ENCODE data around the gene STYX.

STYX gene

DNA sequence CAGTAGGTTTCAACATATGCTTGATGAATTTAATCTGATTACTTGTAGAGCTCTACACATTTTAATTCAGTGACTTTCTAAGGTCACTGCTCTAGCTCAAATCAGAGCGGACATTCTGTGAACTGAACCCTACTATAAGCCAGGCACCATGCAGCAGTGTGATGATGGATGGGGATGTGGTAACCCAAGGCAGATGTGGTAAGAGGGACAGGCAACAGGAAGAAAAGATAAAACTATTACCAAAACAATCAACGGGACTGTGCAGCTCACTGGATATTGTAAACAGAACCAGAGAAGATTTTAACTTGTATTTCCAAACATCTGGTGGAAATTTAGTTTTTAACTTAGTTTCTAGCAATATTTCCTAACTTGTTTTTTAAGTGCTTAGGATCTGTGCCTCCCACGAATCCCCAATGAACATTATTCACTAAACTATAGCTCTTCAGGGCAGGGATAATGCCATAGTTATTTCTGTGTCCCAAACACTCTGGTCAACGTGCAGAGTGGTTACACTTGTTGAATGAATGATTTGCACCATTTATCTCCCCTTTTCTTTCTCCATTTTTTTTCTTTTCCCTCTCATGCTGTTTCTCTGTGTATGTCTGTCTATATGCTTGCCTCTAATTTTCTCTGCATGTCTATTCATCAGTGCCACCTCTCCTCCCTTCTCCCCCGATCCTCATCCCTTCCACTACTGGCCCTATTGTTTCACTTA is 37.6 kb upstream of the STYX start:
- H4K20me1 ChIP-seq (ENCODE audit: insufficient read depth, low read length) = peaks cover 61% of the 10 kb centered on the region
- no peak overlapping the region for H3K4me2 ChIP-seq (ENCODE audit: low read length)
- no peaks in the 10 kb centered on the region for H3K9me3 ChIP-seq (ENCODE audit: insufficient read depth, low read length)
- H3K4me1 ChIP-seq (ENCODE audit: low read length) = peaks cover 11% of the 10 kb centered on the region
- H3K9ac ChIP-seq (ENCODE audit: low read length) = no peak overlapping the region
- peaks cover 81% of the 10 kb centered on the region for H3K79me2 ChIP-seq (ENCODE audit: low read length)
- no peak overlapping the region for H2AFZ ChIP-seq (ENCODE audit: low read depth, low read length)
- no peak overlapping the region for H3K27ac ChIP-seq (ENCODE audit: low read length)
- TF ChIP-seq, protein P1, sequence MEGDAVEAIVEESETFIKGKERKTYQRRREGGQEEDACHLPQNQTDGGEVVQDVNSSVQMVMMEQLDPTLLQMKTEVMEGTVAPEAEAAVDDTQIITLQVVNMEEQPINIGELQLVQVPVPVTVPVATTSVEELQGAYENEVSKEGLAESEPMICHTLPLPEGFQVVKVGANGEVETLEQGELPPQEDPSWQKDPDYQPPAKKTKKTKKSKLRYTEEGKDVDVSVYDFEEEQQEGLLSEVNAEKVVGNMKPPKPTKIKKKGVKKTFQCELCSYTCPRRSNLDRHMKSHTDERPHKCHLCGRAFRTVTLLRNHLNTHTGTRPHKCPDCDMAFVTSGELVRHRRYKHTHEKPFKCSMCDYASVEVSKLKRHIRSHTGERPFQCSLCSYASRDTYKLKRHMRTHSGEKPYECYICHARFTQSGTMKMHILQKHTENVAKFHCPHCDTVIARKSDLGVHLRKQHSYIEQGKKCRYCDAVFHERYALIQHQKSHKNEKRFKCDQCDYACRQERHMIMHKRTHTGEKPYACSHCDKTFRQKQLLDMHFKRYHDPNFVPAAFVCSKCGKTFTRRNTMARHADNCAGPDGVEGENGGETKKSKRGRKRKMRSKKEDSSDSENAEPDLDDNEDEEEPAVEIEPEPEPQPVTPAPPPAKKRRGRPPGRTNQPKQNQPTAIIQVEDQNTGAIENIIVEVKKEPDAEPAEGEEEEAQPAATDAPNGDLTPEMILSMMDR (IDR thresholded peaks at IDR 0.05; ENCODE audit: low read depth, low read length) = no peak
- no peak for TF ChIP-seq EZH2phosphoT487 (IDR thresholded peaks at IDR 0.05; ENCODE audit: low read depth)
- H3K36me3 ChIP-seq (replicated peaks; ENCODE audit: low read depth, low read length) = peaks cover 5% of the 10 kb centered on the region
- no peak overlapping the region for H3K4me3 ChIP-seq (ENCODE audit: low read length)
- no peaks in the 10 kb centered on the region for H3K27me3 ChIP-seq (ENCODE audit: low read depth, low read length)

DNA sequence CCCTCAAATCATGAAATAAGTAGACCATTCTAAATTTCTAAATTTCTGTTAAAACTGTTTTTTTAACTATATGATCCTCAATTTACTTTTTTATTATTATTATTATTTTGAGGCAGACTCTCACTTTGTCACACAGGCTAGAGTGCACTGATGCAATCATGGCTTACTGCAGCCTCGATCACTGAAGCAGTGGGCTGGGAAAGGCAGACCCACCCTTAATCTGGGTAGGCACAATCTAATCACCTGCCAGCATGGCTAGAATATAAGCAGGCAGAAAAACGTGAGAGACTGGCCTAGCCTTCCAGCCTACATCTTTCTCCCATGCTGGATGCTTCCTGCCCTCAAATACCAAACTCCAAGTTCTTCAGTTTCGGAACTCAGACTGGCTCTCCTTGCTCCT is 36.9 kb upstream of the STYX start:
- TF ChIP-seq EZH2phosphoT487 (IDR thresholded peaks at IDR 0.05; ENCODE audit: low read depth) = no peak
- TF ChIP-seq, protein P1 (IDR thresholded peaks at IDR 0.05; ENCODE audit: low read depth, low read length) = no peak
- Histone ChIP-seq H3K4me2 (ENCODE audit: low read length) (no peak overlapping the region), H3K36me3 (replicated peaks; ENCODE audit: low read depth, low read length) (peaks cover 5% of the 10 kb centered on the region), H3K27ac (ENCODE audit: low read length) (no peak overlapping the region), H3K9me3 (ENCODE audit: insufficient read depth, low read length) (no peaks in the 10 kb centered on the region), H3K4me3 (ENCODE audit: low read length) (no peak overlapping the region), H2AFZ (ENCODE audit: low read depth, low read length) (no peak overlapping the region), H4K20me1 (ENCODE audit: insufficient read depth, low read length) (peaks cover 55% of the 10 kb centered on the region), H3K79me2 (ENCODE audit: low read length) (peaks cover 74% of the 10 kb centered on the region), H3K9ac (ENCODE audit: low read length) (no peak overlapping the region), H3K4me1 (ENCODE audit: low read length) (peaks cover 11% of the 10 kb centered on the region), H3K27me3 (ENCODE audit: low read depth, low read length) (no peaks in the 10 kb centered on the region)

DNA sequence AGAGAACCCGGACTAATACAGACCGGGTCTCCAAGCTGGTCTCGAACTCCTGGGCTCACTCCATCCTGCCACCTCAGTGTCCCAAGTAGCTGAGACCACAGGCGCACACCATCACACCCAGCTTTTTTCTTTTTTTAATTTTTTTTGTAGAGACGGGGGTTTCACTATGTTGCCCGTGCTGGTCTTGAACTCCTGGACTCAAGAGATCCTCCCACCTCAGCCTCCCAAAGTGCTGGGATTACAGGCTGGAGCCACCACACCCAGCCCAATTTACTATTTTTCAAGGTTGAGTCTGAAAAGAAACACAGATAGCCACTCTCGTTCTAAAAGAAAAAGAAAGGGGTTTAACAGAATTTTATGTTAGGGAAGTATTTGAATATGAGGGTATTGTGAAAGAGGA is 36.4 kb upstream of the STYX start:
- TF ChIP-seq, protein P1 (IDR thresholded peaks at IDR 0.05; ENCODE audit: low read depth, low read length) = no peak
- H3K79me2 ChIP-seq (ENCODE audit: low read length) = peaks cover 69% of the 10 kb centered on the region
- 0 out of 2 replicates have a peak overlapping the region, but pooled peaks have one; percentile 91 for H3K4me2 ChIP-seq (ENCODE audit: low read length)
- peaks cover 11% of the 10 kb centered on the region for H3K4me1 ChIP-seq (ENCODE audit: low read length)
- no peak overlapping the region for H3K27ac ChIP-seq (ENCODE audit: low read length)
- no peak overlapping the region for H3K4me3 ChIP-seq (ENCODE audit: low read length)
- H4K20me1 ChIP-seq (ENCODE audit: insufficient read depth, low read length) = peaks cover 50% of the 10 kb centered on the region
- H3K9ac ChIP-seq (ENCODE audit: low read length) = no peak overlapping the region
- H2AFZ ChIP-seq (ENCODE audit: low read depth, low read length) = no peak overlapping the region
- no peaks in the 10 kb centered on the region for H3K27me3 ChIP-seq (ENCODE audit: low read depth, low read length)
- no peaks in the 10 kb centered on the region for H3K9me3 ChIP-seq (ENCODE audit: insufficient read depth, low read length)
- peaks cover 5% of the 10 kb centered on the region for H3K36me3 ChIP-seq (replicated peaks; ENCODE audit: low read depth, low read length)

DNA sequence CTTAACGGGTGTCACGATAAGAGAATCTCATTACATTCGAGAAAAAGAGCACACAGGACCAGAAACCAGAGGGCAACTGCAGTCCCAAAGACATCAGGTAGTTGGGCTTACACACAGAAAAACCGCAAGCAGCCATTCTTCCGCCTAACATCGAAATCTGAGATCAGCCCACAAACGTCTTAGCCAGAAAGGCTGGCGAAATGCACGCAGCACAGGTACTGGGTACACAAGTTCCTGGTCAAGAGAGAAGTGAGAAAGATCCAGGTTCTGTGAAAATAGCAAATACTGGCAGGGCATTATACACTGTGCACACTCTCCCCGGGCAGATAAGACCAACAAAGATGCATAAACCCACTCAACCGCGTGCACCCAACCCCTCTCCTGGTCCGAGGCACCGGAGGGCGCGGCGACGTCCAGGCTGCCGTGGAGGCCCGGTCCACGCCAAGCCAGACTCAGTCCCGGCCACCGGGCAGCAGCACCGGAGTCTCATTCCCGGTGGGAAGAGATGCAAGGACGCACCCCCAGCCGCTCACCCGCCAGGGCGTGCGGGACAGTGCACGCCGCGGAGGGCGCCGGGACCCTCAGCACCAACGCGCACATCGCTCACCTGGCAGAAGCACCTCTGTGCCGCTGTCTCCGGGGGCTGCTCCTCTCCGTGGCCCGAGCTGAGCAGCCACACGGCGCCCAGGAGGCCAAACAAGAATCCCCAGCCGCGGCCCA is 35.0 kb upstream of the STYX start:
- Histone ChIP-seq H4K20me1 (ENCODE audit: insufficient read depth, low read length) (peaks cover 38% of the 10 kb centered on the region), H3K4me2 (ENCODE audit: low read length) (peak overlapping the region; percentile 91), H3K9me3 (ENCODE audit: insufficient read depth, low read length) (no peaks in the 10 kb centered on the region), H3K36me3 (replicated peaks; ENCODE audit: low read depth, low read length) (peaks cover 5% of the 10 kb centered on the region), H3K4me3 (ENCODE audit: low read length) (peak overlapping the region; percentile 80), H2AFZ (ENCODE audit: low read depth, low read length) (peak overlapping the region; percentile 75), H3K79me2 (ENCODE audit: low read length) (peaks cover 55% of the 10 kb centered on the region), H3K4me1 (ENCODE audit: low read length) (peaks cover 11% of the 10 kb centered on the region), H3K27me3 (ENCODE audit: low read depth, low read length) (no peaks in the 10 kb centered on the region), H3K27ac (ENCODE audit: low read length) (peak overlapping the region; percentile 54), H3K9ac (ENCODE audit: low read length) (peak overlapping the region; percentile 81)
- TF ChIP-seq, protein P1 (IDR thresholded peaks at IDR 0.05; ENCODE audit: low read depth, low read length) = no peak

Data from OCI-LY3 (cell line).